RCC 7860 (cell line): ENCODE data around the gene TSPO.

ENCODE experiments used
- DNase-seq: peaks from one replicate; pipeline ENCODE4 v3.0.0-alpha.2; 2015; ENCODE audit warnings: low spot score
- FAIRE-seq: peaks from 2 replicates; lab custom pipeline; 2012; peaks lifted over from hg19 to GRCh38; lab: Jason Lieb, UNC

TSPO gene

DNA sequence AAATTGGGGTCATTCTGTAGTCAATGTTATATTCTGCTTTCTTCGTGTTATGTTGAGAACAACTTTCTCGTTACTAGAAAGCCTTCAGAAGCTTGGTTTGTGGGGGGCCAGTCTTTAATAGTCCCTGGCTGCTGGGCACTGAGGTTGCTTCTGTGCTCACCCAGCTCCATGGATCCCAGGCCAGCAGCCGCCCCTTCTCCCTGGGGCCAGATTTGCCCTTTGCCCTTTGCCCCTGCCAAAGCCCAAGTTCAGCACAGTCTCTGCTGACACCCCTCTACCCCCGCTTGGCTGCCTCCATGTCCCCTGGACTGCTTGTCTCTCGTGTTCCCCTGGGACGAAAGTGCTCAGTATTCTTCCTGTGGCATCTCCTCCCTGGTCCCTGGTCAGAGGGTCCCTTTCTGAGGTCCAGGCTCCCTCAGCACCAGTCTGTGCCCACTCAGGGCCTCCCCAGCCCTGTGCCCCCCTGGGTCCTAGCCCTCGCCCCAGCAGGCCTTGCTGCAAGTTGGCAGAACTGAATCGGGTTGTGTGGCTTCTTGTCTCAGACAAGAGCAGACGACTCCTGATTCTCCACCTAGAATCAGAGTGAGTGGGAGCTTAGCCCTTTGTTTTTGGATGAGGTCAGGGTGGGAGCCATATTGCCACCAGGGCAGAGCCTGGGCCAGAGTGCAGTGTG is 6.7 kb downstream of the TSPO start:
- DNase-seq = no peak
- no peak for FAIRE-seq

DNA sequence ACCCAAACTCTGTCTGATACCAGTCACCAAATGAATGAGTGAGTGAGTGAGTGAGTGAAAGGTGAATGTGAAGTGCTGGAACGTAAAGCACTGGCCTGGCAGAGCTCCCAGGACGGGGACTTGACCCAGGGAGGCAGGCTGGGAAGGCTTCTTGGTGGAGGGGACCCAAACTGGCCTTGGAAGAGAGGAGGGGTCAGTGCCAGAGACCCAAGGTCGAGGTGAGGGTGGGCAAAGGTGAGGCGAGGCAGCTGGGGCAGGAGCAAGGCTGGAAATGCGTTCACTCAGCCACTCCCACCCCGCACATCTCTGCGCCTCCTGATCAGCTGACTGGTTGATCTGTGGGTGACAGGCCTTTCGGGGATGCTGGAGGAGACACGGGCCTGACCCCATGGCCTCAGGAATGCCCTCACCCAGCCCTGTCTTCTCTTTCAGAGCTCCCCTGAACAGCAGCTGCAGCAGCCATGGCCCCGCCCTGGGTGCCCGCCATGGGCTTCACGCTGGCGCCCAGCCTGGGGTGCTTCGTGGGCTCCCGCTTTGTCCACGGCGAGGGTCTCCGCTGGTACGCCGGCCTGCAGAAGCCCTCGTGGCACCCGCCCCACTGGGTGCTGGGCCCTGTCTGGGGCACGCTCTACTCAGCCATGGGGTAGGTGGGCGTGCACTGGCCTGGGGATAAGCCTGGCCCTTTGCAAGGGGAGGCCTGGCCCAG is 7.6 kb downstream of the TSPO start:
- FAIRE-seq (no peak), DNase-seq (no peak)

DNA sequence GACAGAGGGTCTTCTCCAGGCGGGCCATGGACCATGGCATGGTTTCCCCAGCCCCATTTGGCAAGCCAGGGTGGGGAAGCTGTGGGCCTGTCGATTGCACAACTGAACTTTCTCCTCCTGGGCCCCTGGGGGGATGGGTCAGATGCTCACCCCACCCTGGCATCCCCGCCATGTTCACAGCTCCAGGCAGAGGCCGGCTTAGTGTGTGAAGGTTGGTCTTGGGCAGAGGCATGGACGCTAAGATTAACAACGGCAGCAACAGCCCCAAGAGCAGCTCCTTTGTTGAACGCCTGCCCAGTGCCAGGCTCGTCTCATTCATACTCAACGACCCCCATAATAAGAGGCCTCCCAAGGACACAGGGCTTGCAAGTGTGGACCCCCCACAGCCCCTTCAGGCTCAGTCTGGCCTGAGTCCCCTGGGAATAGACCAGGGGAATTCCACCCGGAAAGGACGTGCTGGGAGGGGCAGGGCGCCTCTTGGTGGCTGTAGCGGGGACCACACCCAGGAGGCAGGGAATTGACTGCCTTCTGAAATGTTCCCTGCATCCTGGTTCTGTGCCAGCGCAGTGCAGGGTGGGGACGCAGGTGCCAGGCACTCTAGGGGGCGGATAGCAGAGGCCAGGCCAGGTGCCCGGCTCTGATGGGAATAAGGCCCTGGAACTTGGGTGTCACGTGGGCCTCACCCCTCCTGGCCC is 8.3 kb downstream of the TSPO start:
- FAIRE-seq (no peak), DNase-seq (no peak)

DNA sequence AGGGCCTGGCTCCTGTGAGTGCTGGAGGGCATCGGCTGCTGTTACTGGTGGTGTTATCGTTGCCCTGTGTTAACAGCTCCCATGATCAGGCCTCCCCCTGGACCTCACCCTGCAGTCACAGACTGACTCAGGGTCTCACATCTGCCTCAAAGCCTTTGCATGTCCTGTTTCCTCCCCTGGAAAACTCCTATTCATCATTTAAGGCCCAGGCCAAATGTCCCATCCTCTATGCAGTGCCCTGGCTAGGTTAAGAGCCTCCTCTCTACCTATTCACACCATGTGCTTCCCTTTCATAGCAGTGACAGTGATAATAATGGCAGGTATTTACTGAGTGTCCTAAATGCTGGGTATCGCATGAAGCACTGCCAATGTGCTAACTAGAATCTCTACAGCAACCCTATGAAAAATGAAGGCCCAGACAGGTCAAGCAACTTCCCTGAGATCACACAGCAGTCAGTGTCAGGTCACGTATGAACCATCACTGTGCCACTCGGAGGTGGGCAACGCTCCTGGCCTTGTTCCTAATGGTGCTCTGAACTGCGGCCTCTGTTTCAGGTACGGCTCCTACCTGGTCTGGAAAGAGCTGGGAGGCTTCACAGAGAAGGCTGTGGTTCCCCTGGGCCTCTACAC is 9.3 kb downstream of the TSPO start:
- DNase-seq (no peak), FAIRE-seq (no peak)

DNA sequence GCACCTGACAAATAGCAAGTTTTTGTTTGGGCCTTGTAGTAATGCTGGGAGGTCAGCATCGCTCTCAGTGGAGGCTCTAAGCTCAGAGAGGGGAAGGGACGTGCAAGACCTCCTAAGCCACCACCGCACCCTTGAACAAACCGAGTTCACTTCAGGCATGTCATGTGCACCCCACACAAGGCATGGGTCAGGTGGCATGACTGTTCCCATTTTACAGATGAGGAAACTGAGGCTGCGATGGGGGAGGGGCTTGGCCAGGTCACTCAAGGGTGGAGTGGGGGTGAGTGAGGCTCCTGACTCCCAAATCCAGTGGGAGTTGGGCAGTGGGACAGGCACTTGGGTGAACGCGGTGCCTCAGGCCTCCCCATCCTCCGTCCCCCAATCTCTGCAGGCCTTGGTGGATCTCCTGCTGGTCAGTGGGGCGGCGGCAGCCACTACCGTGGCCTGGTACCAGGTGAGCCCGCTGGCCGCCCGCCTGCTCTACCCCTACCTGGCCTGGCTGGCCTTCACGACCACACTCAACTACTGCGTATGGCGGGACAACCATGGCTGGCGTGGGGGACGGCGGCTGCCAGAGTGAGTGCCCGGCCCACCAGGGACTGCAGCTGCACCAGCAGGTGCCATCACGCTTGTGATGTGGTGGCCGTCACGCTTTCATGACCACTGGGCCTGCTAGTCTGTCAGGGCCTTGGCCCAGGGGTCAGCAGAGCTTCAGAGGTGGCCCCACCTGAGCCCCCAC is 11.2 kb downstream of the TSPO start:
- FAIRE-seq = no peak

DNA sequence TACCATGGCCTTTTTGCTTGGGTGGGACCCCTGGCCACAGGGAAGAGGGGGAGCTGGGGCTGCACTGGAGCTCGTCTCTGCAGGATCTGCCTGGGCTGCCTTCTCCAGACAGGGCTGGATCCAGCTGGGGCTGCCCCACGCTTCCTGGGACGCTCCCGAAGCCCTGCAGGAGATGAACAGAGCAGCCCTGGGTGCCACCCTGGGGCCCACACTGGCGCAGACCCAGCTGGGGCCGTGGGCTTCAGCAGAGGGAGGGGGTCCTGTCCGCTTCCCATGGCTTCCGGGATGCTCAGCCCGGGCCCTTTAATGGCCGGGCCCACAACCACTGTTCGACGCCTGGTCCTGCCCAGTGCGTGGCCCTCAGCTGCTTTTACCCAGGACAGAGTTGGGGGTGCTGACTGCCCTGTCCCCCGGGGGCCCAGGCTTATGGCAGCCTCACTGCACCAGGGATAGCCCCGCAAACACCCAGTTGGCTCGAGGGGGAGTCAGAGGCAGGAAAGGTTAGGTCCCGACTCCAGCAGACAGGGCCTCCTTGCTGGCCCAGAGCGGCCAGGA is 12.0 kb downstream of the TSPO start:
- no peak for DNase-seq
- no peak for FAIRE-seq

More for the DNA sequence above, 11.2 kb downstream of the TSPO start:
- DNase-seq = no peak

DNA sequence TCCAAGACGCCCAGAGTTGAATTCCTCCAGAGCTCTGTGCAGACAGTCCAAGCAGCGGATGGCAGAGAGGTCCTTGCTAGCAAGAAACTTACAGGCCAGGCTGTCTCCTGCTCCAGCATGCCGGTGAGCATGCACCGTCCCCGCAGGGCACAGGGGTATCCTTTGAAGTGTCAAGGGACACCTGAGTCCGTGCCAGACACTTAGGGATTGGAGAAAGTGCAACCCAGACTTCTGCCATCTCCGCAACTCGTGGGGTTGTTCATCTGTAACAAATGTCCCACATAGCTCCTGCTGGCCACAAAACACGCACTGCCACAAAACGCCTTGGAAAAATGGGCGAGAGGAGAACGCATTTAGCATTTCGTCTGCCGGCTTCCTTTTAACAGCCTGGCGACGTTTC is 13.3 kb downstream of the TSPO start:
- DNase-seq (no peak), FAIRE-seq (no peak)

DNA sequence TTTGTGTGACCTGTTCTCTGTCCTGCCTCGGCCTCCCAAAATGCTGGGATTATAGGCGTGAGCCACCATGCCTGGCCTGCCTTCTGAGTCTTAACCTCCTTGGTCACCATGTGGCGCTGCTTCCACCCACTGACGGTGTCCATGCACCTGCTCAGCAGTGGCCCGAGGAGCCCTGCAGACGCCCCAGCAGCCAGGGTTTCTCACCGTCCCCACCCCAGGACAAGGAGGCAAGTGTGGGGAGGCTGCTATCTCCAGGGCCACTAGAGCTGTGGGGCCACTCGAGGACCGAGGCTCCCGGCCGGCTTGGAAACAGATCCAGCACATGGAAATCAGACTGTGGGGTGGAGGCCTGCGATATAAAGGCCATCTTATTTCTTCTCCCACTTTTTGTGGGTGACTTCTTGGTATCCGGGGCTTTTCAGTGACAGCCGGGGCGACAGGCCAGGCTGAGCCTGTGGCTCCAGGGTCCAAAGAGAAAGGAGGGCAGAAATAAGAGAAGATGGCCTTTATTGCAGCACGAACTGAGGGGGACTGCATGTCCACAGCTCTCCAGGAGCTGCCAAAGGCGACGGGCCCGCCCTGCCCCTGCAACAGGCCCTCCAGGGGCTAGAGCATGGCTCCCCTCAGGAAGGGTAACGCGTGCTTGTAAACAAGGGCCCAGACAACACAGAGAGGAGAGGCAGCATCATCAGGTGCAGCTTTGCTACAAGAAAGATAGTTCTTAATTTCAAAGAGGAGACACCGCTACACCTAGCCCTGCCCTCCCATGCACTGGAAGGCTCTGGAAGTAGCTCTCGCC is 15.0 kb downstream of the TSPO start:
- no peak for DNase-seq
- FAIRE-seq = no peak

DNA sequence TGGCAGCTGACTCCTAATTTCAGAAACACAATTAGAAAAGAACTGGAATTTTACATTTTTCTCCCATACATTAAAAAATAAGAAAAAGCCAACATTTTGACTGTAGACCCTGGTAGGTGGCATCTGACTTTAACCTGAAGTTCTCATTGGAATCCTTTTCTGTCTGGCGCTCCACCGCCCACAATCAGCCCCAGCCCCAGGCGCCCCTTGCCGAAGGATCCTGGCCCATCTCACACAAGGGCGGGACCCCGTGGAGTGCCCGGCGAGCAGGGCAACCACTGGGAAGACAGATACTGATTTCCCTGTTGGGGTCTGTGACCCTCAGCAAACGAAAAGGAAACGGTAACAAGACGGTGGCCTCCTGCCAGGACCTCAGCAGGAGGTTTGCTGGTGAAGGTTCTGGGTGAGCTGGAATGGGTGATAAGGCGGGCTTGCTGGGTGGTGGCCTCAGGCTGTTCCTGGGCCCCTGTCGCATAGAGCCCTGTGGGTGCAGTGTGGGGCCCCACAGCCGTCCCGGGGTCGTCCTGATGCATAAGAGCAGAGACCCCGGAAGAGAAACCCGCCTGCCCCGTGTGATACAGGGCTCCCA is 15.7 kb downstream of the TSPO start:
- DNase-seq = no peak
- FAIRE-seq = no peak

DNA sequence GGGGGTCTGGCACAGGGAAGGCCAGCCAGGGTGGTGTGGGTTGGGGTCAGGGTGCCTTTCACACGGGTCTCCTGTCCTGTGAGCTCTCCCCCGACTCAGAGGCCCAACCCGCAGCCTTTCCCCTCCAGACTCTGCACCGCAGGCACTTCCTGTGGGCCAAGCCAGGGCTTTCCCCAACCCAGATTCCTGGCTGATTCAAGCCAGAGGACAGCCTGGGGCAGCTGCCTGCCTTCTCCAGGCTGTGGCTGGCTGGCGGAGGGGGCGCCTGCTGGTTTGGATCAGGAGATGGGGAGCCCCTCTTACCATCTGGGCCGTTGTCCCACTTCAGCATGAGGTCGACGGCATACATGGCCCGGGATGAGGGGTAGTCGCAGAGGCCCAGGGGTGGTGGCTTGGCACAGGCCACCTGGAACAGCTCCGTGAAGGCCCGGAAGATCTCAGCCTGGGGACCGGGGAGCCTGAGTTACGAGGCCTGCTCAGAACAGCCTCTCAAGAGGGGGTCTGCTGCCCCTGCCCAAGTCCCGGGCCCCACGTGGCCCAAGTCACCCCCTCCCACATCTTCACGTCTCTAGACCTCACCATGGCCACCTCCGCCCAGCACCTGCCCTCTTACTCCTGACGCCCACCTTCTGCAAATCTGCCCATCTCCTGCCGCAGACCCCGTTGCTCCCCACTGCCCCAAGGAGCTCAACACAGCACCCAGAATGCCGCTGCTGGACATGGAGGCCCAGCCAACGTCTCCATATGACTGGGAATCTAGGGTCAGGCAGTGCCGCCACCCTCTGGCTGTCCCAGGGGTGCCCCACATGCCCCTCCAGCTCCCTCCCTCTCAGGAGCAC is 17.3 kb downstream of the TSPO start:
- DNase-seq (no peak), FAIRE-seq (no peak)

DNA sequence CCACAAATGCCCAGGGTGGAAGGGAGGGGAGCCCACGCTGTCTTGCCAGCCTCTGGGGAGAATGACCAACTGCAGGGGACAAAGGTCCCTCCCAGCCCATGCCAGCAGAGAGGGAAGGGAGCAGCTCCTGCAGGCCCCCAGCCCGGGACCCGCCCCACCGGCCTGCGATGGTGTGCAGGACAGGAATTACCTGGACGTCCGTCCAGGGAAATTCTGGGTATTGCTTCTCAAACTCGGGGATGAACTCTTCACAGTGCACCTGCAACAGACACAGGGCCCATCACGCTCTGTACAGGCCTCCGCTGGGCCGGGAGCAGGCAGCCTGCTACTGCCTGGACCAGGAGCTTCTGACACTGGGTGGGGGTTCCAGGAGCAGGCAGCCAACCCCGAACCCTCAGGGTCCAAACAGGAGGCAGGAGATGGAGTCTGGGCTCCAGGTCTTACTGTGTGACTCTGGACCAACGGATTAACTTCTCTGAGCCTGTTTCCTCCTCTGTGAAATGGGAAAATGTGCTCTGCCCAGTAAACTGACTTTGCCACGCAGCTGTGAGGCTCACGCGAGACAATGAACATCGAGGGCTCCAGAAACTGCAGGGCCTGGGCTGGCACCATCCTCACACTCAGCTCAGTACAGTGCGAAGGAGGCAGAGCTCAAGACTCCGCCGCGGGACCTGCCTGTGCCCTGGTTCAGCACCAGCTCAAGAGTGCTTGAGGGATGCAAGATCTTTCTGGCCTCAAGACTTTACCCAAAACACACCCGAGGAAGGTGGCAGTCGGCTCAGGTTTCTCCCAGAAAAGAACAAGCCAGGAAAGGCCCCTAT is 18.2 kb downstream of the TSPO start:
- no peak for FAIRE-seq
- DNase-seq = no peak

DNA sequence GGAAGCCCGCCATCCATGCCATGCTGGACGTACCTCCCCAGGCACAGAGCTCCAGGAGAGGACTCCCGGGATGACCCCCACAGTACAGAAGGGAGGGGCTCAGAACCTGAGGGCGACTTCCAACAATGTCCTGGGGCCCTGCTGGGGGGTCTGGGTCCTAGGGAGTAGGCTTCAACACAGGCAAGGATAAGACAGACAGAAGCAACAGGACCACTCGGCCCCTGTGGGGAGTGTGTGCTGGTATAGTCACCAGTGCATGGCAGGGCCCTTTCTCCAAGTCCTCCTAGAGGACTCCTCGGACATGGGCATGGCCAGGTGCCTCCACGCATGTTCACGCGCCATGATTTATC is 18.7 kb downstream of the TSPO start:
- FAIRE-seq = no peak
- no peak for DNase-seq

DNA sequence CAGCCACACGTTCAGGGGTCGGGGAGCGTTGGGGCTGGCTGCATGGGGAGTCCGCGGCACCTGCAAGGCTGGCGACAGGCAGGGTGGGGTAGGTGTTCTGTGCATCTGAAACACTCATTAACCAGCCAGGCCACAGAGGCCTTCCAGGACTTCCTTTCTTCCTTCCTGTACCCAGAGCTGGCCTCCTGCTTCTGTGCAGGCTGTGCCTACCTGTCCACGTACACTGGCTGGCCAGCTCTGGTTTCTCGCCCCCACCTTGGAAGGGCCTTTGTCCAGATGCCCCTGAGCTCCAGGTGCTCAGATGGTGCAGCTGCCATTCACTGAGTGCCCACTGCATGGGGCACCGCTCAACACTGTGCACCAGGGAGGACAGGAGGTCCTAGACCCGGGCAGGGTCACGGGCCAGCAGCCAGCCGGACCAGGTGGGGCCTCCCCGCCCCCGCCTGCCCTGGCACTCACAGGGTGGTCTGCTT is 19.7 kb downstream of the TSPO start:
- no peak for DNase-seq
- no peak for FAIRE-seq

DNA sequence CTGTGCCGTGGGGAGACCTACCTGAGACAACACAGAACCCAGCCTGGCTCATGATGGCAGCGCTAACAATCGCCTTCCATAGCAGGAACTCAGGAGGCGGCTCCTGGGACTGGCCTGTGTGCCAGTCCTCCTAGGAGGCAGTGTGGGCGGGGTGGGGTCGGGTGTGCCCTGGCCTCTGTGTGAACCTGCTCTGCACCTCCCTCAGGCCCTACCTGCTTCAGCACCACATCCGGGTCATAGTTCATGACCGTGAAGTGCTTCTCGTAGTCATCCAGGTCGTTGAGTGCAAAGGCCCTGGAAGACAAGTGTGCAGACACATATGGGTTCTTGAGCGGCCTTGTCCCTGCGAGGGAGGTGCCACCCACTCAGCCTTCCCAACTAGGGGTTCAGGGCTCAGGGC is 20.2 kb downstream of the TSPO start:
- FAIRE-seq = no peak
- no peak for DNase-seq

DNA sequence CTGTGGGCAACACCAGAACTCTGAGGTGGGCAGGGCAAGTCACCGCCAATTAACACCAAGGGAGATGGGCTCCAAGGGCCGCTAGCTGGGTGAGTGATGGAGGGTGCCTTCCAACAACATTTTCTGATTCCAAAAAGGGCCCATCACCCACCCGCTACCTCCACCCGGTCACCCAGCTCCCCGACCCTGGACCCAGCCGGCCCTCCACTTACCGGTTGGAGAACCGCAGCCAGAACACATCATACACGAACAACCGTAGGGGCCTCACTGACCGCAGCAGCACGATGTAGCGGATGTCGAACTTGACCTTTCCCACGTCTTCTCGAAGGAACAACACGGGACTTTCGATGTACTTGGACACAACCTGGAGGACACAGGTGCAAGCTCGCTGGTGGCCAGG is 20.8 kb downstream of the TSPO start:
- DNase-seq (no peak), FAIRE-seq (no peak)

DNA sequence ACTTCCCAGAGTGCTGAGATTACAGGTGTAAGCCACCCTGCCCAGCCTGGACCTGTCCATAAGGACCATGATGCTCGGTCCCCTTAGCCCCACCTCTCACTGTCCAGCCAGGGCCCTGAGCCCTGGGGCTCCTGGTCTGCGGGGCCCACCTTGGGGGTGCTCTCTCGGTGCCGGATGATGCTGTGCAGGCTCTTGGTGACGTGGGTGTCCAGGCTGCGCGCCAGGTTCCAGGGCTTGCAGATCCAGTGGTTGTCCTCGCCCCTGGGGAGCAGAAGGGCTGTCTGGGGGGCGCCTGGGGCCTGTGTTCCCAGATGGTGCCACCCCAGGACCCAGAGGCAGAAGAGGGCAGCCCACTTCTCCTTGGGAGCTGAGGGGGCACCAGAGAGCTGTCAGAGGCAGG is 22.2 kb downstream of the TSPO start:
- no peak for DNase-seq
- FAIRE-seq = no peak

DNA sequence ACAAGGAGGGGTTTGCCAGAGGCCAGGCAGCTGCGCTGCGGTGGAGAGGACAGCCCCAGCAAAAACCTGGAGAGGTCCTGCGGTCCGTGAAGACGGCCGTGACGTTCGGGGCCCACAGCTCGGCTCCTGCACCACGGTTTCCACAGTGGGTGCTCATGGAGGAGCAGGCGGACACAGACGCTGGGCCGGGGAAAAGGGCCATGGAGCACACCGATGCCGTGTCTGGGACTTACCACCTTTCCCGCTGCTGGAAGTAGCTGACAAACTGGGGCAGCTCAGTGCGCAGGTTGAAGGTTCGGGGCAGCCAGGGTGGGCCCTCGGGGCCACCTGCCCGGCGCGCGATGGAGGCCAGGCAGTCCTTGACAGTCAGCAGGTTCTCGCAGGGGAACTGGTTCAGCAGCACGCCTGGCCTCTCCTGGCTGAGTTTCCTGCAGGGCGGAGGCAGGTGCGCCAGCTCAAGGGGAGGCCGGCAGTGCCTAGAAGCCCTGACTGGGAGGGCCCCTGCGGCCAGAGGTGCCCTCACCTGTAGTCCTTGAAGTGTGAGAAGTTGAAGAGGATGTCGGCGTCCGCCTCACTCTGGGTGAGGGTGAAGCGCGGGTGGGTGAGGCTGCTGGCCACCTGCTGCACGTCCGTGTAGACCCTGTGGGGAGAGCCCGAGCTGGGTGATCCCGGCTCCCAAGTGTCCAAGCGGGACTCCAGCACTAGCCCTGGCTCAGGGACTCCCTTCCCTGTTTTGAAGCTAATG is 22.8 kb downstream of the TSPO start:
- DNase-seq = no peak
- no peak for FAIRE-seq
